RWPE2 (cell line): ENCODE measurements around the gene ENTREP3.

Experiments
- ATAC-seq: fragments of 200-7000 bp; cut with Tn5 transposase; 3 replicates; pipeline ENCODE4 v1.9.1; 2021; ENCODE audit warnings: low read depth
- DNase-seq: peaks from one replicate; pipeline ENCODE4 v3.0.0-alpha.2; 2020; ENCODE audit warnings: low spot score
- H3K27ac ChIP-seq: fragments of 450-650 bp; 2 replicates; pipeline ENCODE4 v1.5.1; 2017; ENCODE audit warnings: mild to moderate bottlenecking; ENCODE audit not compliant: poor library complexity, severe bottlenecking
- H3K27me3 ChIP-seq: fragments of 250-450 bp; sonication (Bioruptor Pico); 2 replicates; pipeline ENCODE4 v1.5.1; 2021; ENCODE audit warnings: mild to moderate bottlenecking, moderate library complexity; ENCODE audit not compliant: insufficient read depth, poor library complexity, severe bottlenecking
- H3K36me3 ChIP-seq: fragments of 250-450 bp; sonication (Bioruptor Pico); 2 replicates; pipeline ENCODE4 v1.5.1; 2020; ENCODE audit warnings: low read depth, mild to moderate bottlenecking, moderate library complexity
- H3K4me1 ChIP-seq: fragments of 250-450 bp; sonication (Bioruptor Pico); 2 replicates; pipeline ENCODE4 v1.5.1; 2021; ENCODE audit warnings: mild to moderate bottlenecking, moderate library complexity; ENCODE audit not compliant: insufficient read depth, poor library complexity, severe bottlenecking
- H3K4me3 ChIP-seq: fragments of 250-450 bp; sonication (Bioruptor Pico); 2 replicates; pipeline ENCODE4 v1.5.1; 2021; ENCODE audit warnings: mild to moderate bottlenecking, moderate library complexity; ENCODE audit not compliant: severe bottlenecking
- H3K9me3 ChIP-seq: fragments of 250-450 bp; sonication (Bioruptor Pico); 2 replicates; pipeline ENCODE4 v1.5.1; 2021; ENCODE audit warnings: mild to moderate bottlenecking, moderate library complexity; ENCODE audit not compliant: severe bottlenecking
- CTCF ChIP-seq: fragments of 450-650 bp; IDR thresholded peaks from one replicate; pipeline ENCODE4 v1.5.1; 2017; ENCODE audit warnings: mild to moderate bottlenecking, moderate library complexity; ENCODE audit not compliant: poor library complexity, severe bottlenecking

Gene ENTREP3

DNA sequence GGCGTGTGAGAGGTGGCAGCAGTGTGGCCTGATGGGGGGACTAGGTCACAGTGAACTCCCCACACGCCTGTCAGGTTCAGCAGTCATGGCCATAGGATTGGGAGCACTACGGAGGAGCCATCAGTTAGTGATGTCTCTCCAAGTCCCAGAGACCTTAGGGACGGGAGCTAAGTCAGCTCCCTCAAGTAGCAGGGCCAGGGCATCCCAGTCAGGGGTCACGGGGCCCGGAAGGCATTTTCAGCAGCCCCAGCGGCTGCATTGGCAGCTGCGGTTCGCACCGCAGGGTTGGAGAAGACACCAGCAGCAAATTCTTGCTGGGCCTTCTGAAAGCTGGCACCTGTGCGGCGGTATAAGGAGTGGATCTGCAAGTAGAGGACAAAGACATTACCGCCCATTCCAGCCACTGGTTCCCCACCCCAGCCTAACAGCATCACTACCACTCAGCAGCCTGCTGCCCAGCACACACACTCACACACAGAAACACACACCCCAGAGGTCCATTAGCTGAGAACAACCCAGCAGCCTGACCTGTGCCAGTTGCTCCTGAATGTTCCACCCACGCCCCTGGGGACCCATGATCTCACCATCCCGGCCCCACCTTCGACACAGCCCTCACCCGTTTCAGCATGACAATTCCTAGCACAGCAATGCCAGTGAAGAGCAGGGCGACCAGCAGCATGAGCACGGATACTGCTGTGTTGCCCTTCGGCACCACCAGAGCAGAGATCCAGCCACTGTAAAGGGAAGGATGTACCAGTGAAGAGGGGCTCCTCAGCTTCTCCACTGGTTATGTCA lies 972 bp upstream of the ENTREP3 start:
- peaks cover 10% of the 10 kb centered on the region for H3K4me1 ChIP-seq
- no peaks in the 10 kb centered on the region for H3K9me3 ChIP-seq
- H3K27me3 ChIP-seq = no peaks in the 10 kb centered on the region
- TF ChIP-seq CTCF = no peak
- DNase-seq = peak; percentile 66
- peaks cover 30% of the 10 kb centered on the region for H3K36me3 ChIP-seq
- H3K27ac ChIP-seq = peak overlapping the region; percentile 65
- no peak for ATAC-seq
- no peak overlapping the region for H3K4me3 ChIP-seq

- no peak for TF ChIP-seq CTCF
- DNase-seq (peak; percentile 64), ATAC-seq (peak; percentile 19)
- Histone ChIP-seq H3K4me1 (peaks cover 5% of the 10 kb centered on the region), H3K4me3 (peak overlapping the region; percentile 57), H3K27ac (peak overlapping the region; percentile 65), H3K9me3 (no peaks in the 10 kb centered on the region), H3K36me3 (peaks cover 28% of the 10 kb centered on the region), H3K27me3 (no peaks in the 10 kb centered on the region)
Observed at GRCh38 chr1:155254714-155255242, 505 bp downstream of the ENTREP3 start.

GRCh38 chr1:155254228-155254713 lies 1.0 kb downstream of the ENTREP3 start:
- peak overlapping the region; percentile 65 for H3K27ac ChIP-seq

DNA sequence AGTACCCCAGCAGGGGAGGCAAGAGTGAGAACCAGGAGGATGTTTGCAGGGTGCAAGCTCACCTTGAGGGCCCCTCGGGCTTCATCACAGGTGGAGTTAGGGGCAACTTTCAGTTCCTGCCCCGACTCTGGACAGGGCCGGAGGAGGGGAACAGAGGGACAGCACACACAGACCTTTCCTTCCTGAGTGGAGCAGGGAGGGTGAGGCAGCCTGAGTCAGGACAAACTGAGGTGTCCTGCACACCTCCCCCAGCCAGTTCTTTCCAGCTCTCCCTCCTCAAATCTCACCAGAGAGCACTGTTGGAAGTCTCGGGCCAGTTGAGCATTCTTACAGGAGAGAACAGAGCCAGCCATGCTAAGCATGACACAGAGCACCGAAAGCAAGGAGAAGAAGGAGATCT lies 1.5 kb downstream of the ENTREP3 start:
- peak; percentile 15; the same call in 1 of the 3 replicates for ATAC-seq
- peaks cover 5% of the 10 kb centered on the region for H3K4me1 ChIP-seq
- peaks cover 29% of the 10 kb centered on the region for H3K36me3 ChIP-seq
- DNase-seq = no peak
- peak overlapping the region; percentile 57 for H3K4me3 ChIP-seq
- peak overlapping the region; percentile 65 for H3K27ac ChIP-seq
- no peak for TF ChIP-seq CTCF
- no peaks in the 10 kb centered on the region for H3K9me3 ChIP-seq
- H3K27me3 ChIP-seq = no peaks in the 10 kb centered on the region

More at GRCh38 chr1:155254228-155254713, 1.0 kb downstream of the ENTREP3 start:
- no peak for DNase-seq
- Histone ChIP-seq H3K4me3 (peak overlapping the region; percentile 57), H3K9me3 (no peaks in the 10 kb centered on the region), H3K4me1 (peaks cover 5% of the 10 kb centered on the region), H3K36me3 (peaks cover 25% of the 10 kb centered on the region), H3K27me3 (no peaks in the 10 kb centered on the region)
- ATAC-seq = no peak; the same call in none of the 3 replicates
- TF ChIP-seq CTCF = no peak
